Activated CD8-positive, alpha-beta memory T cell treated with anti-CD3 and anti-CD28 coated beads for 4 hours (primary cell): ENCODE data around the gene SLC25A51.
"Not testable (repeated sequence)": the region's sequence is repeated elsewhere in the genome, so short reads cannot be mapped to it uniquely, and the experiment has no call there.

Source experiments
- DNase-seq, 2 donors: peaks; one replicate each; pipeline ENCODE4 v3.0.0-alpha.2; 2020; ENCODE audit warnings: low read depth in 2 of 2

The SLC25A51 gene

DNA sequence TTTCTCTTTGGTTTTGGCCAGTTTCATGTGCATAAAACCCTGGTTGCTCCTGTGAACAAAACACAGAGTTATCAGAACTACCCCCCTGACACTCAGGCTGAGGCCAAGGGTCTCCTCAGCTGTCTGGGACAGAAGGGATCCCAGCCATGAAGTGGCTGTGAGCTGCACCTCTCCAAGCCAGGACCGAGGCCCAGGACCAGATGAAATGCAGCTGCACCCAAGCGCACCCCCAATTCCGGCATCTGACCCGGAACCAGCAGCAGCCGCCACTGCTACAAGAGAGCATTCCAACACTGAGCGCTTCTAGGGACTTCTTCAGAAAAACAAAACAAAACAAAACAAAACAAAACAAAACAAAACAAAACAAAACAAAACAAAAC is 16.0 kb upstream of the SLC25A51 start:
- DNase-seq = no peak

DNA sequence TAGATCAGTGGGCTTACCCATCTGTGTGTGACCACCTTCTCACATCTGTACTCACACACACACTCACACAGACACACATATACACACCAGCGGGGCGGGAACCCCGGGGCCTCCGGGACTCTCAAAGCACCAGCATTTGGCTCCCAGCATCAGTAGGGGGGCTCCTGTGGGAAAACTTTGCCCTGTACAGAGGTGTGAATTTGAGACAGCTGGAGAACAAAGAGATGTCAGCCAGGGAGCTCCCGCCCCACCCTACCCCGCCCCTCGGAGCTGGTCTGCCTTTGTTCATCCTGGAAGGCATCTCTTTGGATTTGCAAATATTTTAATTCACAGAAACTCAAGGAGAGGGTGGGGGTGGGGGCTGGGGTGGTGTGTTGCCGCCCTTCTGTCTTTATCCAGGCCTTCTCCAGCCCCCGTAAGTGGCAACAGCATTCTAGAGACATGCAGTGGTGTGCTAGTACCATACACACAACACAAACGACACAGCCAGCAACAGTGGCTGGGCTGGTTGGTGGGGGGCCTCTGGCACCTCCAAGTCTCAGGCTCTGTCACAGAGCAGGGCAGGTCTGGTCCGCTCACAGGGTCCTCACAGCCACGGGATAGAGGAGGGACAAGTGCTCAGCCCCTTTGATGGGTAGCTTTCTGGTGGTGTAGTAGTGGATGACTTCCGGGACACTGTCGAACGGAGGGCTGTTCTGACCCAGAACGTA is 15.5 kb upstream of the SLC25A51 start:
- no peak for DNase-seq

GRCh38 chr9:37918665-37919170 is 14.8 kb upstream of the SLC25A51 start:
- DNase-seq = no peak

GRCh38 chr9:37917801-37918664 is 14.1 kb upstream of the SLC25A51 start:
- no peak for DNase-seq

- DNase-seq = no peak
Observed at GRCh38 chr9:37917313-37917731, 13.4 kb upstream of the SLC25A51 start.

- DNase-seq = no peak
Observed at GRCh38 chr9:37916471-37917312, 12.8 kb upstream of the SLC25A51 start.

- no peak for DNase-seq
Observed at GRCh38 chr9:37915911-37916470, 12.1 kb upstream of the SLC25A51 start.

DNA sequence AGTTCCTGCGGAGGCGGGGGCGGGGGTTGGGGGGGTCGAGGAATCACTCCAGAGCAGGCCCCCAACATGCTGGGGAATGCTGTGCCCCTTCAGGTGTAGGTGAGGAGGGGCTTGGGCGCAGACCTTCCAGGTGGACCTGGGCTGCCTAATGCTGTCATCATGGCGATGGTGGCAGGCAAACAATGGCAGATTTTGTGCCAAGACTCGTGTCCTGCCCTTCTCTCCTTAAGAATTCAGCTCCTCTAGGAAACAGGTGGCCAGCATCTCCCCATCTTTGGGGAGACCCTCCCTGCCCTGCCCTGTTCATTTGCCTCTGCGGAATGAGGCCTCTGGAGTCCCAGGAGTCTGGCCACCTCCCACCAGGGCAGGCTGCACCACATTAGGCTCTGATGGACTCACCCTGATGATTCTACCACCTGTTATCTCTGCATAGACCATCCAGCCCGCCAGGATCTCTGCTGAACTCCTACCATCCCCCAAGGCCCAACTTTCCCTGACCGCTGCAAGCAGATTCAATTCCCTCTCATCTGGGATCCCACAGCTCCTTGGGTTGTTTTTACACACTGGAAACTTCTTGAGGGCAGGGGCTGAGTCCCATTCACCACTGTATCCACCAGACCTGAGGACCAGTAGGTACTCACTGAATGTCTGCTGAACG is 10.9 kb upstream of the SLC25A51 start:
- DNase-seq = no peak

- no peak for DNase-seq
Observed at GRCh38 chr9:37914154-37914551, 10.2 kb upstream of the SLC25A51 start.

DNA sequence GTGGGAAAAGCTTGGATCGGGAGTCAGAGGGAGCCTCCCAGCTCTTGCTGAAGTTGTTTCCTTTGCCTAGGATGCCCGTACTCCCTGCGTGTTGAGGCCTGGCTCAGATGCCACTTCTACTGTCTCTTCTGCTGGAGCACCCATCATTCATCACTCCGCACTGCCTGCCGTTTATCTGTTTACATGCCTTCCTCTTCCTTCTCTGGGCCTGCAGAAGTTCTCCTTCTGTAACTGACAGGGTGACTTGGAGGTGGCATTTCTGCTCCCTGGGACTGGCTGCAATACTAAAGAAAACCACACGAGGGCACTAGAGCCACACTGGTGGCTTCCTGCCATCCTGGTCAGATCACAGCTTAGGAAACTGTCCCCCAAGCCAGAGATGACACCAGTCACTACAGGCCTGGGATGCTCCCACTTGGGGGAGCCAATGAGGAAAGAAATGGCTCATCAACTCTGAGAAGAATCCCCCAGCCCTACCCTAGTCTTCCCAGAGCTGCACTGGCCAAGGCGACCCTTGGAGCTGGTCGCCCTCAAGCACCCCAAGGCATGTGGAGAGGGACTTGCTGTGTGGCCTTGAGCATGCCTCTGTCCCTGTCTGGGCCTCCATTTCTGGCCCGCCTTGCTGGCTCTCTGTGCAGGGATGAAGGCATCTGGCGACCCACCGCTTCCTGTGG is 9.7 kb upstream of the SLC25A51 start:
- peak; percentile 51 to 67 for DNase-seq

DNA sequence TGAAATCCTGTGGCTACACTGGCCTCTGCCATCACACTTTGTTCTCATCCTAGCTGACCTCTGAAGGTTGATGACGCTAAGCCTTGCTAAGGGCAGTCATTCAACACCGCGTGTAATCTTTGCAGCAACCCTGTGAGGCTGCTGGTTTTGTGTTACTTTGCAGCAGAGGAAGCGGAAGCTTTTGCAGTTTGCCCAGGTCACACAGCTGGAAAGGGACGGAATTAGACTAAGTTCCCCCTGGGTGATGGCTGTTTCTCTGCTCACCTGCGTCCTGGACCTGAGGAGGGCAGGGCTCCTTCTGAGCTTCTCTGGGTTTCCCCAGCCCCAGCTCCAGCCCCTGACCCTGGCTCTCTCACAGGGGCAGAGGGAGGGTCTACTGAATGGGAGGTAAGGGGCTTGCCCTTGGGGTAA is 7.3 kb upstream of the SLC25A51 start:
- DNase-seq = no peak

- DNase-seq = no peak
Observed at GRCh38 chr9:37910271-37910670, 6.3 kb upstream of the SLC25A51 start.

DNA sequence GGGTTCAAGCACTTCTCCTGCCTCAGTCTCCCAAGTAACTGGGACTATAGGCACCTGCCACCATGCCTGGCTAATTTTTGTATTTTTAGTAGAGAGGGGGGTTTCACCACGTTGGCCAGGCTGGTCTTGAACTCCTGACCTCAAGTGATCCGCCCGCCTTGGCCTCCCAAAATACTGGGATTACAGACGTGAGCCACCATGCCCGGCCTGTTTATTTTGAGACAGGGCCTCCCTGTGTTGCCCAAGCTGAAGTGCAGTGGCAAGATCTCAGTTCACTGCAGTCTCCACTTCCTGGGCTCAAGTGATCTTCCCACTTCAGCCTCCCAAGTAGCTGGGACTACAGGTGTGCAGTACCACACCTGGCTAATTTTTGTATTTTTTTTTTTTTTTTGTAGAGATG is 5.9 kb upstream of the SLC25A51 start:
- DNase-seq = not testable (repeated sequence)

DNA sequence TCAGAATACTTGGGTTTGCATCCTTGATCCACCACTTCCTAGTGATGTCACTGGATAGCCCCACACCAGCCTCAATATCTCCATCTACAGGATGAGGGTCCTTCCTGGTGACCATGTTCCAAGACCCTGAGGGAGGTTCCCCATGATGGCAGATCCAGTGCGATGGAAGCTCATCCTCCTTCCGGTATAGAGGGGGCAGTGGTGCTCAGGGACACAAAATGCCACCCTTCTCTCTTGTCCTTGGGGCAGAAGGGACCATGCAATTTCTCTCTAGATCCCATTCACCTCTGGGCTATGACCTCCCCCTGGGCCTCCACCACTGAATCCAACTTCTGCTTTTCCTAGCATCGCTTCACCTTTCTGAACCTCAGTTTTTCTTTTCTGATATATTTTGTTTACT is 5.4 kb upstream of the SLC25A51 start:
- DNase-seq = no peak

GRCh38 chr9:37908698-37909186 is 4.8 kb upstream of the SLC25A51 start:
- DNase-seq = no peak

DNA sequence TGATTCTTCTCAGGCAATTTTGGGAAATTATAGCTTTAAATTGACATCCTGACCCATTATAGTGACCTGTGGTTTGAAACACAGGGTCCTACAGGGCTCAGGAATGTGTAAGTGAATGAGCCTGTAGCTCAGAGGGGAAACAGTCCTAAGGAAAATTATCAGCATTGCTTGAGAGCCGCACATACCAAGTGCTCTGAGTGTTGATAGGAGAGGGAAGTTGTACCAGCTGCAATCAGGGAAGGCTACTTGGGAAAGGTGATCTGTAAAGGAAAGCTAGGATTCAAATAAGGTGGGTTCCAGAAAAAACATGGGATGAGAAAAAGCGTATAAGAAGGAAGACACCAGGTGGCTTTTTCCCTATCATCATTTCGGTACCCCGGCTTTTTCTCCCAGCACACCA is 4.4 kb upstream of the SLC25A51 start:
- no peak for DNase-seq

DNA sequence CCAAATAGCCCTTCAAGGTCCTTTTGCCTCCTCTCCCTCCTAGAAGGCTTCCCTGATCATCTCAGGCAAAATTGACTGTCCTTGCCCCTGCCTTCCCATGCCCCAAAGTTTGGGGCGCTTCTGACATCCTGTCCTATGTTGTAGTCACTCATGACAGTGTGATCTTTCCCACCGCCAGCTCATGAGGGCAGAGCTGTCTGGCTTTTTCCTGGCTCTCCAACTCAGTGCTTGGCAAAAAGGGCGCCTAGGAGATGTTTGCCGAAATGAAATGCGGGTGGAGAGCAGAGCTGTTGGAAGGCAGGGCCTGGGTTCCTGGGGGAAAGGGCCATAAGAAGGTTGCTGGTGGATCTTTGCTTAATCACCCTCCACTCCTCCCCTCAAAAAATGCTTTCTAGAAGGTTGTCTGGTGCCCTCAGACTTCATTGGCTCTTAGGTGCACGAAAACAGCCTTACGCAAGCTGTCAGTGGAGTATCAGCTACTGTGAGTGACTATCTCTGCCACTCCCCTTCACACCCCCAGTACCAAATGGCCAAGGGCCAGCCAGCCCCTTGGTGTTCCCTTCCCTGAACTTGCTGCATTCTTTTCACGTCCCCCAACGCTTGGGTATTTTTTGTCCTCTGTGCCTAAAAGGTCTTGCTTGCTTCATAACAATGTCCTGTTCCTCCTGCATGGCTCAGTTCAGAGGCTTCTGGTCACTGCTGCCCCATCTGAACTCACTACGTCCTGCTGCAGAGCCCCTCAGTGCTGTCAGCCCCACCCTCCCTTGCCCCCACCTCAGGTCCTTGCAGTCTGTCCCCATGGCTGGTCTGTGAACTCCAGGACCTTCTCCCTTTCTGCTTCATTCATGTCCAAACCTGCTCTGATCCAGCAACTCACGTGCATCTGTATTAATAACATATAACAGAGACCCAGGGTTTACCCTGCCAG is 2.6 kb upstream of the SLC25A51 start:
- no peak for DNase-seq

DNA sequence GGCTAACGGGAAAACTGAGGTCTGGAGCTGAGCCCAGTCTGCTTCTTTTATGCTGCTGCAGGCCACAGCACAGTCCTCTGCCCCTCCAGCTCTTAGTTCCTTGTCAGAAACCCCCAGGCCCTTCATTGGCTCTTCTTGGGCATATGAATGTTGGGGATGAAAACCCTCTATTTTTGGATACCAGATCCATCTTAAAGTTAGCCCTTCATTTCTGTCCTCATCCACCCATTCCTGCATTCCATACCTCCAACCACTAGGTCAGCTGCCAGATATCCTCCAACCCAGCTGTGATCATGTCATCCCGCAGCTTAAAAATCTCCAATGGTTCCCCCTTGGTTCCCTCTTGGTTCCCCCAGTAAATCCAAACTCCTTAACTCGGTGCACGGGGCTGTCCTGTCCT is 1.8 kb upstream of the SLC25A51 start:
- DNase-seq = no peak

GRCh38 chr9:37905131-37905505 is 1.2 kb upstream of the SLC25A51 start:
- no peak for DNase-seq
